ENCODE results near the gene PDK4.

The PDK4 gene

GRCh38 chr7:95590387-95591248, 5.7 kb downstream of the PDK4 start:
- DNase-seq (ENCODE audit: low read depth in 1 of 2, low spot score in 1 of 2): no peak
- Histone ChIP-seq H3K4me3 (replicated peaks; ENCODE audit: insufficient read depth, low read length) (no peak overlapping the region), H3K27ac (replicated peaks) (no peak overlapping the region), H3K27me3 (ENCODE audit: insufficient read depth, poor library complexity, severe bottlenecking) (peaks cover 4% of the 10 kb centered on the region)
- no peak for TF ChIP-seq CTCF (IDR thresholded peaks at IDR 0.05; ENCODE audit: insufficient read depth, low read length)

DNA sequence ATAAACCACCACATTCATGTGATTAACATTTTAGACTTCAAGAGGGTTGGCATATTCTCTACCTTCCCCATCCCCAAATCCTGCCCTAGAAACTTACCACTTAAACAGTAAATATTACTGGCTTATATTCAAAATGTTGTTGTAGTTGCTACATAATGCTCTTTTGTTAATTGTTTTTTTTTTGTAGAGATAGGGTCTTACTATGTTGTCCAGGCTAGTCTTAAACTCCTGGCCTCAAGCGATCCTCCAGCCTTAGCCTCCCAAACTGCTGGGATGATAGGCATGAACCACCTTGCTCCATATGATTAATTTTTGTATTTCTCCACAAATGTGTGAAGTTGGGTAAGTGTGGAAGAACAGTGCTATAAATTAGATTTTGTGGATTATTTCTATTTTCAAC, 6.5 kb downstream of the PDK4 start:
- no peak overlapping the region for H3K27ac ChIP-seq (replicated peaks)
- no peak for DNase-seq (ENCODE audit: low read depth in 1 of 2, low spot score in 1 of 2)
- TF ChIP-seq CTCF (IDR thresholded peaks at IDR 0.05; ENCODE audit: insufficient read depth, low read length): no peak
- TF ChIP-seq REST (IDR thresholded peaks at IDR 0.05; ENCODE audit: insufficient replicate concordance, low read depth): no peak
- no peak for TF ChIP-seq GABPA (IDR thresholded peaks at IDR 0.05; ENCODE audit: low read depth)
- TF ChIP-seq SPI1 (IDR thresholded peaks at IDR 0.05; ENCODE audit: borderline replicate concordance, low read depth): no peak
- TF ChIP-seq POLR2AphosphoS5 (IDR thresholded peaks at IDR 0.05; ENCODE audit: low read depth): no peak
- H3K27me3 ChIP-seq (ENCODE audit: insufficient read depth, poor library complexity, severe bottlenecking): no peaks in the 10 kb centered on the region
- H3K4me3 ChIP-seq (replicated peaks; ENCODE audit: insufficient read depth, low read length): no peak overlapping the region

DNA sequence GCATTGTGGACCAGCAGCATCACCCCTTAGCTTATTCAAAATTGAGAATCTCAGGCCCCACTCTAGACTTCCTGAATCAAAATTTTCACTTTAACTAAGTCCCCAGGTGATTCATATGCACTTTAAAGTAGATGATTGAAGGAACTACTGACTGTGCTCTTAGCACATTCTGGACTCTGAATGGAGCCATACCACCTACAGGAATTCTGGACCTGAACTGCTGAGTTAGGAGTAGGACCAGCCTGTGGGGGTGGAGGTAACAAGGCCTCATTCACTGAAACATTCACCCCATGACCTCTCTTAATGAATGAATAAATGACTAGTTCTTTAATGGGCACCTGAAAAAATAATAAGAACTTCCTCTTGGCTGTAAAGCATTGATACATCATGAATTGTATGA, 7.3 kb downstream of the PDK4 start:
- Histone ChIP-seq H3K27me3 (ENCODE audit: insufficient read depth, poor library complexity, severe bottlenecking) (no peaks in the 10 kb centered on the region), H3K4me3 (replicated peaks; ENCODE audit: insufficient read depth, low read length) (no peak overlapping the region), H3K27ac (replicated peaks) (no peak overlapping the region)
- TF ChIP-seq REST (IDR thresholded peaks at IDR 0.05; ENCODE audit: insufficient replicate concordance, low read depth) (no peak), CTCF (IDR thresholded peaks at IDR 0.05; ENCODE audit: insufficient read depth, low read length) (no peak), GABPA (IDR thresholded peaks at IDR 0.05; ENCODE audit: low read depth) (no peak), POLR2AphosphoS5 (IDR thresholded peaks at IDR 0.05; ENCODE audit: low read depth) (no peak), SPI1 (IDR thresholded peaks at IDR 0.05; ENCODE audit: borderline replicate concordance, low read depth) (no peak)
- no peak for DNase-seq (ENCODE audit: low read depth in 1 of 2, low spot score in 1 of 2)

- no peak overlapping the region for H3K27ac ChIP-seq (replicated peaks)
Observed at GRCh38 chr7:95586951-95587301, 9.4 kb downstream of the PDK4 start.

More at GRCh38 chr7:95586951-95587301, 9.4 kb downstream of the PDK4 start:
- TF ChIP-seq POLR2AphosphoS5 (IDR thresholded peaks at IDR 0.05; ENCODE audit: low read depth): no peak
- no peak for TF ChIP-seq CTCF (IDR thresholded peaks at IDR 0.05; ENCODE audit: insufficient read depth, low read length)
- no peak for TF ChIP-seq GABPA (IDR thresholded peaks at IDR 0.05; ENCODE audit: low read depth)
- TF ChIP-seq REST (IDR thresholded peaks at IDR 0.05; ENCODE audit: insufficient replicate concordance, low read depth): no peak
- no peak for TF ChIP-seq SPI1 (IDR thresholded peaks at IDR 0.05; ENCODE audit: borderline replicate concordance, low read depth)
- DNase-seq (ENCODE audit: low read depth in 1 of 2, low spot score in 1 of 2): no peak
- H3K27me3 ChIP-seq (ENCODE audit: insufficient read depth, poor library complexity, severe bottlenecking): no peaks in the 10 kb centered on the region
- no peak overlapping the region for H3K4me3 ChIP-seq (replicated peaks; ENCODE audit: insufficient read depth, low read length)

Data from HL-60 (cell line).